Osteocyte (in vitro differentiated cells): ENCODE measurements around the gene PAX2. TPM values are rescaled to one million over a fixed set of nuclear protein-coding genes. Genes with fewer than 3 reads are reported as not detected.

ENCODE experiments used
- DNase-seq: peaks from one replicate; pipeline ENCODE4 v3.0.0; 2021; ENCODE audit warnings: mixed read lengths; ENCODE audit not compliant: unreplicated experiment; ENCODE audit errors: extremely low spot score
- H3K27ac Mint-ChIP-seq: one replicate; pipeline ENCODE4 v1.8.0; 2021; ENCODE audit warnings: mild to moderate bottlenecking, mixed read lengths; ENCODE audit not compliant: unreplicated experiment
- H3K27me3 Mint-ChIP-seq: one replicate; pipeline ENCODE4 v1.8.0; 2021; ENCODE audit warnings: mixed read lengths; ENCODE audit not compliant: unreplicated experiment
- H3K36me3 Mint-ChIP-seq: one replicate; pipeline ENCODE4 v1.8.0; 2021; ENCODE audit warnings: mixed read lengths; ENCODE audit not compliant: unreplicated experiment
- H3K4me1 Mint-ChIP-seq: one replicate; pipeline ENCODE4 v1.8.0; 2021; ENCODE audit warnings: mixed read lengths; ENCODE audit not compliant: unreplicated experiment
- H3K4me3 Mint-ChIP-seq: one replicate; pipeline ENCODE4 v1.8.0; 2021; ENCODE audit warnings: mild to moderate bottlenecking, moderate library complexity, mixed read lengths; ENCODE audit not compliant: unreplicated experiment
- H3K9me3 Mint-ChIP-seq: one replicate; pipeline ENCODE4 v1.8.0; 2021; ENCODE audit warnings: mixed read lengths; ENCODE audit not compliant: unreplicated experiment
- CTCF ChIP-seq: fragments of 200-600 bp; sonication (generic); IDR thresholded peaks from 2 replicates; pipeline ENCODE4 v1.5.0; 2021; ENCODE audit warnings: antibody characterized with exemption, mild to moderate bottlenecking, moderate library complexity
- total RNA-seq: library from RNA; stranded (reverse); gene quantifications from 2 replicates; pipeline ENCODE4 v1.2.1, GENCODE V29; 2021

Gene PAX2
- total RNA-seq, 1 donor from 2014 or later = 0.30 TPM

DNA sequence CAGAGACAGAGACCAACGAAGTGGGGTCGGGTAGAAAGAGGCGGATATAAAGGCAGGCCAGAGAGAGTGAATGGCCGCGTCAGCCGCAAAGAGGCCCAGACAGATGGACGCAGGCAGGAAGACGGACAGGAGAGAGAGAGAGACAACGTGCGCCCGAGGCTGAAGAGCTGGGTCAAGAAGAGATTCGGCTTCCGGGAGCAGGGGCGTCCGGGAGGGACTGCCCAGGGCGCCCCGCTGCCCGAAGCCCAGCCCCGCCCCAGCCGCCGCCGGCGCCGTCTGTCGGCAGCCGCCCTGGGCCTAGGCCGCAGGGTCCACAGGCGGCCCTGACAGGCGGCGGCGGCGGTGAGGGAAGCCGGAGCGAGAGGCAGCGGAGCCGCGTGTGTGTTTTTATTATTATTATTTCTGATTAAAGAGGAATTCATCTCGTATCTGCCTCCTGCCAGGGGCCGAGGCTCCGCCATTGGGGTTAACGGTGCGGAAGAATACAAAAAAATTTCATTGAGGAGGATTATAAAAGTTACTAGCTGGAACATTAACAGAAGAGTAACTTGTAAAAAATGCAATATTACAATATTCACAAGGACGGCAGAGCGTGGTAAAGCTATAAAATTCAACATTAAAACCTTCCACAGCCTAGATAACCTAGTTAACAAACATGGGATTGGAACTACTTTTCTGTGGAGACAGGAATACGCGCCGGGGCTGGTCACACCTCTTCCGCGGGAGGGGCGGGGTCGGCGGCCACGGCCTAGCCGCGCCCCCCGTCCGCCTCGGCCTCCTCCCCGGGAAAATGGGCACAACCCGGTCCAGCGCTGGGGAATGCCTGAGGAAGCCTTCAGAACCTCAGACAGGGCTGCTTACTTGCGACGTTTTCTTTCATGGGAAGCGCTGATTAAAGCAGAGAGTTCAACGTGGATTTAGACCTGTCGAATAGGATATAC, 29.7 kb upstream of the PAX2 start:
- peaks cover 85% of the 10 kb centered on the region for H3K27me3 Mint-ChIP-seq
- no peak overlapping the region for H3K27ac Mint-ChIP-seq
- H3K9me3 Mint-ChIP-seq = no peaks in the 10 kb centered on the region
- H3K4me1 Mint-ChIP-seq = peaks cover 2% of the 10 kb centered on the region
- no peak for DNase-seq
- no peak for TF ChIP-seq CTCF
- peak overlapping the region; percentile 46 for H3K4me3 Mint-ChIP-seq
- H3K36me3 Mint-ChIP-seq = peaks cover 2% of the 10 kb centered on the region

DNA sequence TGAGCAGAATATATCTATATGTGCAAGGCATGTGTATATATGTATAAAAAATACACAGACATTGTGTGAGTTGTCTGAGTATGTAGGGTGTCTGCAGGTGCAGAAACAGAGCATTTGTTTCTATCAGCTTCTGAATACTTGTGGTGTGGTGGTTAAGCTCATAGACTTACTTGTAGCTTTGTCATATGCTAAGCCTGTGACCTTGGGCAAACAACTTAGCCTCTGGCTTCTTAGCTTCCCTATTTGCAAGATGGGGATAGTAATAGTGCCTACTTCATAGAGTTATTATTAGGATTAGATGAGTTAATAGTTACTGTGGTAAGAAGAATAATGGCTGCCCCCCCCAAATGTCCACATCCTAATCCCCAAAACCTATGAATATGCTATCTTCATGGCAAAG, 28.2 kb upstream of the PAX2 start:
- Mint-ChIP-seq H3K36me3 (peaks cover 1% of the 10 kb centered on the region), H3K27me3 (peaks cover 83% of the 10 kb centered on the region), H3K9me3 (no peaks in the 10 kb centered on the region)

GRCh38 chr10:100718197-100718742, 27.1 kb upstream of the PAX2 start:
- no peaks in the 10 kb centered on the region for H3K36me3 Mint-ChIP-seq
- H3K27me3 Mint-ChIP-seq = peaks cover 81% of the 10 kb centered on the region
- no peak overlapping the region for H3K27ac Mint-ChIP-seq
- no peak overlapping the region for H3K4me3 Mint-ChIP-seq
- TF ChIP-seq CTCF = no peak
- no peak for DNase-seq
- H3K4me1 Mint-ChIP-seq = peaks cover 2% of the 10 kb centered on the region
- H3K9me3 Mint-ChIP-seq = no peaks in the 10 kb centered on the region

More for the DNA sequence above, 28.2 kb upstream of the PAX2 start:
- Mint-ChIP-seq H3K4me3 (no peak overlapping the region), H3K4me1 (peaks cover 2% of the 10 kb centered on the region), H3K27ac (no peak overlapping the region)
- no peak for DNase-seq
- no peak for TF ChIP-seq CTCF

DNA sequence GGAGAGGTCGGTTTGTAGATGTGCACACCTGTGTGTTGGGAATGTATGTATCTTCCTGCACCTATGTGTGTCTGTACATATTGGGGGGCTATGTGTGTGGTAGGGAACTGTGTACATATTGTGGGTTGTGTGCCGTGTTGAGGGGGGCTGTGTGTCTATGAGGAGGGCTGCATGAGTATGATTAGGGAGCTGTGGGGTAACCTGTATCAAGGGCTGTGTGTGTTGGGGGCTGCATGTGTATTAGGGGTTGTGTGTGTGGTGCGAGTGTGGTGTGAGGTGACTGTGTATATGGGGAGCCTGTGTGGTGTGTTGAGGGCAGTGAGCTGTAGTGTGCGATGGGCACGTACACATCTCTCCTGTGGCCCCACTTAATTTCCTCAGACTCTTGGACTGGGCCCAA, 22.2 kb upstream of the PAX2 start:
- H3K4me3 Mint-ChIP-seq = no peak overlapping the region
- no peak overlapping the region for H3K27ac Mint-ChIP-seq
- DNase-seq = no peak

More for the DNA sequence above, 22.2 kb upstream of the PAX2 start:
- Mint-ChIP-seq H3K27me3 (peaks cover 76% of the 10 kb centered on the region), H3K36me3 (no peaks in the 10 kb centered on the region), H3K9me3 (no peaks in the 10 kb centered on the region), H3K4me1 (peaks cover 2% of the 10 kb centered on the region)
- TF ChIP-seq CTCF = no peak
